HG03139 (cell line): Measurements from ENCODE around the gene CTCFL.
"Not testable (repeated sequence)": the region's sequence is repeated elsewhere in the genome, so short reads cannot be mapped to it uniquely, and the experiment has no call there.

Source experiments
- ATAC-seq: cut with Tn5 transposase; IDR thresholded peaks from one replicate; pipeline ENCODE4 v1.9.1; 2021; ENCODE audit not compliant: unreplicated experiment

CTCFL gene

DNA sequence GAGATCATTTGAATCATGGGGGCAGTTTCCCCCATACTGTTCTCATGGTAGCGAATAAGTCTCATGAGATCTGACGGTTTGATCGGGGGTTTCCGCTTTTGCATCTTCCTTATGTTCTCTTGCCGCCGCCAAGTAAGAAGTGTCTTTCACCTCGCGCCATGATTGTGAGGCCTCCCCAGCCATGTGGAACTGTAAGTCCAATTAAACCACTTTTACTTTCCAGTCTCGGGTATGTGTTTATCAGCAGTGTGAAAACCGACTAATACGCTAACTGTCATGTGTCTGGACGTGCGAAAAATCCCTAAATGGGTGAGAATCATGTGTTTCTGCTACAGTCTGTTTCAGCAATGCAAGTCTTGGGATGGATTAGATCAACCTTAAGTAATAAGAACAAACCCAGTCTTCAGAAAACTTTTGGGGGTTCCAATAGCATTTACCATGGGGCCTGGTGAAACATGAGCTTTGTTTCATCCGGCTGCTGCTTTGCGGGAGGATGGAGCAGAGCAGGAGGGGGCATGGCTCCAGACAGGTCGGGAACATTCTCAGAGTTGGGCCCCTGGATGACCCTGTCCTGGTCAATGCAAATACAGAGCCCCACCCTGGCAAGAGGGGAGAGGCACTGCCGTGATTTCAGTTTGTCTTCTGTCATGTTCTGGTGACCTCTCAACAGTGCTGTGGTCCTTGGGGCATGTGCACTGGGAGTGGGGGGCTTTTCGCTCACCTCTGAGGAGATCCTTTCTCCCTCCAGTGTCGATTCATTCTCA is 41.5 kb downstream of the CTCFL start:
- ATAC-seq: no peak

DNA sequence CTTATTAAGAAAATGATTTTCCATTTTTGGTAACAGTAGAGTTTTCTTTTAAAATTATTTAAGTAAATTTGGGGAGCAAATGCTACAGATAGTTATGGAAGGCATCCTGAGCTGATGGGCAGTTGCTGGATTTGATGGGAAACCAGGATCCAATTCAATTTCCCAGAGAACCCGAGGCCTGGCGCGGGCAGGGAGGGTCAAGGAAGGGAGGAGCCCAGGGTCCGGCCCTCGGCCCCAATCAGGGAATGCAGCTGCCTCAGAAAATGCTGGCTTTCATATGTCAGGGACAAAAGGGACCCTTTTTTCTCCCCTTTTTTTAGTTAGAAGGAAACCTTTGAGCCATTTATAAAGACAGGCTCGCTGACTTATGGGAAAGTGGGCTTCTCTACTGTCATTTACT is 42.1 kb downstream of the CTCFL start:
- no peak for ATAC-seq

DNA sequence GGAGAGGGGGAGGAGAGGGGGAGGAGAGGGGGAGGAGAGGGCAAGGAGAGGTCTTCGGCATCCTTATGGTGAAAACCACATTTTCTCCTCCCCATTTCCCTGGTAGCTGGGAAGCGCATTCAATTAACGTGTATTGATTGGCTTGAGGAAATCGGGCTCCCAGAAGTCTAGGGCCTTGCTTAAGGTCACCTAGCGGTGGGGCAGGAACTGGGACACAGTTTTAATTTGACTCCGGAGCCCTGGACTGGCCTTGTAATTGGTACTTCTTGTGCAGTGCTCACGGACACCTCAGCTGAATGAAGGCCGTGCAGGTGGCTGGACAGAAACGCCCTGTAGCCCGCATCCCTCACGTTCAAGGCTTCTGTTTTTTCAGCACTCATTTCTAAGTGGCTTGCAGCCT is 42.8 kb downstream of the CTCFL start:
- ATAC-seq: no peak

DNA sequence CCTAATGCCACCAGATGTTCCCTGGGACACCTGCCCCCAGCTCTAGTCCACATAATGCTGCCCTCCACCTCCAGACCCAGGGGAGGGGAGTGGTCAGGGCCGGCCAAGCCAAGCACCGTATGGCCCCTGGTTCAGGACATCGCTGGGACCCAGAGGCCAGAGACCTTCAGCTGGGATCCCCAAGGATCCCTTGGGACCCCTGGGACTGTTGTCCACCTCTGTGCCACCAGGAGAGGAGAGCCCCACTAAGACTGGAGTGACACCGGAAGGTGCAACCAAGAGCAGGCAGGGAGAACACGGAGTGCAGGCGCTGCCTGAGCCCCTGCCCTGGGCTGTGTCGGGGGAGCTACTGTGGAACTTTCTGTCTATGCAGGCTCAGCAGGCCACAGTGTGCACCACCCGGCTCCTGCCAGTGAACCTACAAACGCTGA is 43.6 kb downstream of the CTCFL start:
- ATAC-seq: peak; percentile 15

DNA sequence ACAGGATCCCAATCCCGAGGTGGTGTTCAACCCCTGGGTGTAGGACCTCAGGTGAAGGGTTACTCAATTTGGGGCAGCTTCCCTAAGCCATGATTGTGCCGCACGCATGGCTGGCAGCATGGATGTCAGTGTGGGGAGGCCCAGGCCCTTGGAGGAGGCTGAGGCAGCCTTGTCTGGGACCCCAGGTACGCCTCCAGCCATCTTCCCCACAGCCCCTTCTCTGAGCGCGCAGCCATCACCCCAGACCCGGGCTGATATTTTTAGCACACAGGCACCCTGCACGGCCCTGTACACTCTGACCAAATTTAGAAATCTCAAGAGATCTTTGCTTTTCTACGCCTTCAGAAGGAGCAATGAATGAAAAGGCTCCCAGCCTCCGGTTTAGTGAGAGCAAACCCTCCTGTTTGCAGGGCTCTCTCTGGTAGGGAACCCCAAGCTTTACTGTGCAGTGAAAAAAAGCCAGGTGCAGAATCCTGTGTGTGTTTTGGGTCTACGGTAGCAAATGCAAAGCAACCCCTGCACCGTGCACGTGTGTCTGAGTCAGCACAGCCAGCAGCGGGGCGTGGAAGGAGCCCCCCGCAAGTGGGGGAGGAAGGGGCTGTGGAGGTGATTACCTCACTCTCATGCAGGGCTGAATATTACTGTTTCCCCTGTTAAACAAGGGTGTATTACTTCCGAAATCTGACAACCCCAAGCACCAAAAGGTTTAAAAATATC is 44.3 kb downstream of the CTCFL start:
- ATAC-seq: peak; percentile 55

DNA sequence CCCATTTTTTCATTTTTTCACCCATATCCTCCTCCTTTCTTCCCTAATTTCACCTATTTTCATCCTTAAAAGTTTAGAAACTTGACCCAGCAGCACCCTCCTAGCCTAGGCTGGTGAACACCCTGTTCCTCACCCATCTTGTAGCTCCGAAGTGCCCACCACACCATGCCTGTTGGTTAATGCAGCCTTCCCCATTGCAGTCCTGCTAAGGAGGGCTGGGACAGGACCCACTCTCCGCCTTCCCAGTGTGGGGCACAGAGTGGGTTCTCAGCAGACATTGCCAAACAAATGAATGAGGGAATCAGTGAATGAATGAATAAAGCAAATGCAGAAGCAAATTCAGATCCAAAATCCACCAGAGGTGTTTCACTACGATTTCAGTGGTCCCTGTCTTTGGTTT is 45.7 kb downstream of the CTCFL start:
- ATAC-seq: no peak

DNA sequence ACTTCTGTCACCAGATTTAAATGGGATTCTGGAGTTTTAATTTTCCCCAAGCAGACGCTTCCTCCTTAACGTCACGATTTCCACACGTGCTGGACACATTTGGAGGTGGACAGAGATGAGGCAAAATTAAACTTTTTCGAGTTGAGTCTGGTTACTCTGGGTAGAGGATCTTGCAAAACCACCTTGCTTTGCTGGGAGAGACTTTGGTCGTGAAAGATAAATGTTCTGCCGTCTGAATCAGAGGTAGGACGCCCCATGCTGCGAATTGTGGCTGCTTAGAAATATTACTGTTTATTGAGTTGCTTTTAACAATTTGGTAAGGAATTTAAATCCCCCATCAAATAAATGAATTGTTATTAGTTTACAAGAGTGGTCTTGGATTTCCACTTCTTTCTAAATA is 46.8 kb downstream of the CTCFL start:
- ATAC-seq: no peak

DNA sequence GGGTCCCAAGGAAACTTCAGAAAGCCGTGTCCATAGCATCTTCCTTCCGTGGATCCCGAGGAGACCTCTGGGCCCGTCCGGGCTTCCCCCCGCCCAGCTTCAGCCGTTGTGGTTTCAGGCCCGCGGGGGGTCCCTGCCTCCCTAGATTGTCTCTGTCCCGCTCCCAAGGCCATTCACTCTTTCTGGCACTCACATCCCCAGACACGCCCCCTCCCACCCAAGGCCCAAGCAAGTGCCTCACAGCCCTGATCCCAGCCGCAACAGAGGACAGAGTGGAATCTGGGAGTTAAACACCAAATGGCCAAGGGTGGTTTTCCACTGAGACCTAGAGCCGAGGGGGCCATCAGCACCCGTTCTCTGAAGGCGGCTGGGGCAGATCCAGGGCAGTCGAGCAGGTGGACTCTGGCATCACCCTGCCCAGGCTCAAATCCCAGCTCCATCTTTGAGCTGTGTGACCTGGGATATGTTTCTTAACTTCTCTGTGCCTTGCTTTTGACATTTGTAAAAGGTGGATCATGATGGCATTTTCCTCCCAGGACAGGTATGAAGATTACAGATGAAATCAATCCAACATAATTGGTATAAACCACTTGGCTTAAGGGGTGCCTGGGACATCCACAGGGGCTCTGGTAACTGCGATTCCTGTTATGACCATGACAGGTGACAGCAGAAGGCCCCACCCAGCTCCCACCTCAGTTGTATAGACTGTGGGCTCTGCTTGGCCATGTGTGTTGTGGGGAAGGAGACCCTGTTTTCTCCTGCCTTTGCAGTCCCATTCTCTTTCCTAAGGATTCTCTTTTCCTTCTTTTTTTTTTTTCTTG is 48.1 kb downstream of the CTCFL start:
- ATAC-seq: no peak

DNA sequence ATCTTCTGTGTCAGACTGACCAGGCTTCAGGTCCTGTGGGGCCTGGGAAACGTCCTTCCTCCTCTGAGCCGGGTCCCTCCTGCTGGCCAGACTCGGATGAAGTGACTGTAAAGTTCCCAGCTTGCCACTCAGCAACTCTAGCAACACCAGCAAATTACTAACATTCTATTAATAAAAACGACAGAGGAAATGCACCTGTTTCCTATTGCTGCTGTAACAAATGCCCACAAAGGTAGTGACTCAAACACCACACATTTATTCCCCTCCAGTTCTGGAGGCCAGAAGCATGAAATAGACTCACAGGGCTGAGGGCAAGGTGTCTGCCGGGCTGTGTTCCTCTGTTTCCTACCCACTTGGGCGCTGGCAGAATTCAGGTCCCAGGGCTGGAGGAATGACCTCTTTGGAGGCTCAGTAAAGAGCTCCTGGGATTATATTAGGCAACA is 48.8 kb downstream of the CTCFL start:
- ATAC-seq: no peak

DNA sequence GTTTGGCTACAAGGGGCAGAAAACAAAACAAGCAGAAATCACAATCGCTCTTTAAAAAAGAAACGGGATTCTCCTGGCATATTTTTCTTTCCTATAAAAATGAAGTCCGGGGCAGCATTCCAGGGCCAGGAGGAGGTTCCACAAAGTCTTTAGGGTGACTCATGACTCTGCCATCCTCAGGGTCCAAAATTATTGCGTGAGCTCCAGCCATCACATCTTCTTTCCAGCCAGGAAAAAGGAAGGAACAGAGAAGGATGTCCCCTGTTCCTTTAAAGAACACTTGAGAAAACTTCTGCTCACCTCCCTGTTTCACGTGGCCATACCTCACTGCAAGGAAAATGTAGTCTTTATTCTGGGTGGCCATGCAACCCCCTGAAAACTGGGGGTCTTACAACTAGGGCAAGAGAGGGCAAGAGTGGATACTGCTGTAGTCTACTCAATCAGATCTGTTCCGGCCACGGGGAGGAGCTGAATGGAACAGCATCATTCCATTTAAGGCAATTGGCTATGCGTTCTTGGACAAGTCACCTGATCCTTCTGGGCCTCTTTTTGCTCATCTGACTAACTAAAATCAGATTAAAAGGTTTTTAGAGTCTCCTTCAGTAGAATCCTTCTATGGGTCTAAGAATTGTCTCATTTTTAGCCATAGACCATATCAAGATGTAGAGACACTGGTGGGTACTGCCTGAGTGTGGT is 49.4 kb downstream of the CTCFL start:
- ATAC-seq: no peak

DNA sequence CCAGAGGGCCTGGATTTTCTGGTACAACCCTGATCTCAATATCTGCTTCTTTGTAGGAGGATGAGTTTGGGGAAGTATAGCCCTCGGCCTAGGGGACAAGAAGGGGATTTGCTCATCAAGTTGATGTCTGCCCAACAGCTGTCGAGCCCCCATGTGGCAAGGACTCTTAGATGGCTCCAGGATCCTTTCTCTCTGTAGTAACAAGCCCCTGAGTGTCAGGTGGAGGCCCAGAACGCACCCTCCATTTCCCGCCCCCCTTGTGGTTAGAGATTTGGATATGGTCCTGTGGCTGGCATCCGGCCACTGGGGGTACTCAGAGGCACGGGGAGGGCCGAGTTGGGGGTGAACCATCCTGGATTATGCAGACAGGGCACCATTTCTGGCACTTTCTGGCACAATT is 50.1 kb downstream of the CTCFL start:
- no peak for ATAC-seq

DNA sequence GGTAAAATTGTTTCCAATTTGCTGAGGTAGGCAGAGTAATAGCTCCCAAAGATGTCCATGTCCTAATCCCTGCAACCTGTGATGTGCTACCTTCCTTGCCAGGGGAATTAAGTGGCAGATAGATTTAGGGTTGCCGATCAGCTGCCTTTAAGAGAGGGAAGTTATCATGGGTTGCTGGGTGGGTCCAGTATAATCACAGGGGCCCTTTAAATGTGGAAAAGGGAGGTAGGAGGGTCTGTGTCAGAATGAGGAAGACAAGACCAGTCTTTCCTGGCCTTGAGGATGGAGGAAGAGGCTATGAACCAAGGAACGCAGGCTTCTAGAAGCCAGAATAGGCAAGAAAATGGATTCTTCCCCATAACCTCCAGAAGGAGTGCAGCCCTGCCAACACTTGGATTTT is 50.7 kb downstream of the CTCFL start:
- no peak for ATAC-seq

DNA sequence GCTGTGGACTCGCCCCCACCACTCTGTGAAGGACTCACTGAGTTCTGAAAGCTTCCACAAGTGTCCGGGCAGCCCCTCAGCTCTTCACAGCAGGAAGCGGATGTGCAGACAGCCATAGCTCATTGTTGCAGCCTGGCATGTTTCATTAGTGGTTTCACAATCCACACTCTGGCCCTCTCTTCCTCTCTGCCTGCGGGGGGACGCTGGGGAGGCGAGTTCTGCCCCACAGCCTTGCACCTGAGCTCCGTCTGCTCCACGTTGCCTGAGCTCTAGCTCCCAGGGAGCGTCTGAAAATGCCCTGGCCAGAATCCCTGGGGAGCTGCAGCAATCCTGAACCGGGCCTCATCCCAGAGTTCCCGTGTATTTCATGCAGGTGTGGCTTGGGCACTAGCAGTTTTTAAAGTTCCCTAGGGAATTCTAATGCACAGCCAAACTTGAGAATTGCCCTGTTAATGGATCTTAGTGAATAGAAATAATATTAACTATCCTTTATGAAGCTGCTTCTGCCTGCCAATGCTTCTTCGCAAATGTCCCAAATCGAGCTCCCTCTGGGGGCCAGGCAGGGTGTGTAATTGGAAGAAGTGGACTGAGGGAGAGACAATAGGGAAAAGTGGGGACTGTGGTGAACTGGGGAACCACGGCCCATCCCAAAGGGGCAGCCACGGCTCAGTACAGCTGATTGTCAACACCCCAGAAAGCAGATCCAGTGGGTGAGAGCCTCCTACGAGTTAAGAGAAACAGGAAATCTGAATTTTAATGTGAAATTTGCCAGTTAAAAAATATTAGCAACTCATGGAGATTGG is 51.5 kb downstream of the CTCFL start:
- ATAC-seq: peak; percentile 57

DNA sequence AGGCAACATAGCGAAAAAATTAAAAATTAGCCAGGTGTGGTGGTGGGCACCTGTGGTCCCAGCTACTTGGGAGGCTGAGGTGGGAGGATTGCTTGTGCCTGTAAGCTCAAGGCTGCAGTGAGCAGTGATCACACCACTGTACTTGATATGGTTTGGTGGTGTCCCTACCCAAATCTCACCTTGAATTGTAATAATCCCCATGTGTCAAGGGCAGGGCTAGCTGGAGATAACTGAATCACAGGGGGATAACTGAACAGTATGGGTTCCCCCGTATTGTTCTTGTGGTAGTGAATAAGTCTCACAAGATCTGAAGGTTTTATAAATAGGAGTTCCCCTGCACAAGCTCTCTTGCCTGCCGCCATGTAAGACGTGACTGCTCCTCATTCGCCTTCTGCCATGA is 52.5 kb downstream of the CTCFL start:
- not testable (repeated sequence) for ATAC-seq

DNA sequence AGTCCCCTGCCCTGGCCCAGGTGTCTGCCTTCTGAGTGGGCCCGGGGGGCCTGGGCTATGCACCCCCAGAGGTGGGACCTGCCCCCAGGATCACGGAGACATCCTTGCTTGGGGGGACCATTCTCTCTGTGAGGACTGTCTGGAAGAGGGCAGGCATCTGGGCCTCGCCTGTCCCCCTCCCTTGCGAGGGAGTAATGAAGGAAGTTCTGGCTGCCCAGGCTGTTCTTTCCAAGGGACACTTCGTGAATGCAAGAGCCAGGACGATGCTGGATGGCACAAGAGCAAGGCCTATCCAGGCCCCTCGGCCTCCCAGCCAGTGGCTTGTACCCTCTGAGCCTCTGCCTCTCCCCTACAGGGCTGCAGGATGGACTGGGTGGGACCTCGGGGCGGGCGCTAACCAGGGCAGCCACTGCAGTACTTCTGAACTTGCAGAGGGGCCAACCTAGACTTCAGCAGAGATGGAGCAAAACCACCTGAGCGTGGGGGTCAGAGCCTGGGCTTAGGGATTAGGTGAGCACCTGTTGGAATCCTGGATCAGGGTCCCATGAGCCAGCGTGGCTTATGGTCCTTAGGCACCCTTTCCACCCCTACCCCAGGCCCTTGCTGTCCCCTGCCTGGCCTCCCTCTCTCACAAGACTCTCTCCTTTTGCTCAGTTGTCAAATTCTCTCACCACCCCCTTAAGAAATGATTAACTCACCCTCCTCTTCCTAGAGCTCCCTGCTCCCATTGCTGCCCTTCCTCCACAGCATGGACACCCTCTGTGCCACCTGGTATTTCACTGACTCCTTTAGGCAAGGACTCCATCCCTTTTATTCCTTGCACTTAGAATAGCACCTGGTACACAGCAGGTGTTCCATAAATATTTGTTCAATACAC is 53.2 kb downstream of the CTCFL start:
- no peak for ATAC-seq

DNA sequence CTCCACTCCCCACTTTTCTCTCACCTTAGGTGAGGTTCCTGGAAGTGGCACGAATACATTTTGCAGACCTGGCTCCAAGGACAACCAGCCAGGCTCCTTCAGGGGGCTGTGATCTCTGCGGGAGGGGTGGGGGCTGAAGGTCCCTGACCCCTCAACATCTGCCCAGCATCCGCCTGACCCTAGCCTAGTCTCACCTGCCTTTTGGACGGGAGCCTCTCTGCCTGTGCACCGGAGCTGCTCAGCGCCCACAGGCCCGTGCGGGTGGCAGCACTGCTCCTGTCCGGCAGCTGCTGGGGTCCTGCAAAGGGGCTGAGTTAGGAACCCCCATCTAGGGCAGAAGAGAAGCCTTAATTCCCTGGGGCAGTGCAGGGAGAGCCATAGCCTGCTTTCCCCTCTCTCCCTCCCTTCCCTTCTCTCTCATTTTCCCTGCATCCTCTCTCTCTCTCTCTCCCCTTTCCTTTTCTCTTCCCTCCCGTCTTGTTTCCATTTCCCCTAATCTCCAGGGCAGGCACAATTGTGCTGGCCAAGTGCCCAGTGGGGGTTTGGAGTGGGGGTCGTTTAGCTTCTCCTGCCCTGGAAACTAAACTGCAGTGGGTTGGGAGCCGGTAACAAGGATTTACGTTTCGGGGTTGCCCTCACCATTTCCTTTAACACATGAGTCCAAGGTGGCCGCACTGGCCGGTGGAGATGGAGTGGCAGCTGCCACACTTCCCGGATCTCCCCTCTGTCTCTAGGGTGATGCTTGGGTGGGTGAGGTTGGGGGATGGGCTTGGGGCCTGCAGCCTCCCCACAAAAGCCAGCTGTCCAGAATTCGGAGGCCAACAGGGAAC is 54.1 kb downstream of the CTCFL start:
- ATAC-seq: no peak

DNA sequence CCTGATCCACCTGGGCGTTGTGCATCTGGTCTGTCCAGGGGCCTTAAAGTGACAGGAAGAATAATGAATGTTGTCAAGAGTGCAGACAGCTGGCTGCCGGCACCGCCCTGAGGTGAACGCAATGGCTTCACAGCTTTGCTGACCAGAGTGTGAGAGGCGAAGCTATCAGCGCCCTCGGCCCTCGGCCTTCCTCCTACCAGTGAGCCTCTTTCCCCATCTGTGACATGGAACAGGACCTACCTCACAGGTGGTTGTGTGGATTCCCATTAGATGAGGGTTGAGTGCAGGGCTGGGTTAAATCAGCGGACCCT is 54.8 kb downstream of the CTCFL start:
- ATAC-seq: no peak

DNA sequence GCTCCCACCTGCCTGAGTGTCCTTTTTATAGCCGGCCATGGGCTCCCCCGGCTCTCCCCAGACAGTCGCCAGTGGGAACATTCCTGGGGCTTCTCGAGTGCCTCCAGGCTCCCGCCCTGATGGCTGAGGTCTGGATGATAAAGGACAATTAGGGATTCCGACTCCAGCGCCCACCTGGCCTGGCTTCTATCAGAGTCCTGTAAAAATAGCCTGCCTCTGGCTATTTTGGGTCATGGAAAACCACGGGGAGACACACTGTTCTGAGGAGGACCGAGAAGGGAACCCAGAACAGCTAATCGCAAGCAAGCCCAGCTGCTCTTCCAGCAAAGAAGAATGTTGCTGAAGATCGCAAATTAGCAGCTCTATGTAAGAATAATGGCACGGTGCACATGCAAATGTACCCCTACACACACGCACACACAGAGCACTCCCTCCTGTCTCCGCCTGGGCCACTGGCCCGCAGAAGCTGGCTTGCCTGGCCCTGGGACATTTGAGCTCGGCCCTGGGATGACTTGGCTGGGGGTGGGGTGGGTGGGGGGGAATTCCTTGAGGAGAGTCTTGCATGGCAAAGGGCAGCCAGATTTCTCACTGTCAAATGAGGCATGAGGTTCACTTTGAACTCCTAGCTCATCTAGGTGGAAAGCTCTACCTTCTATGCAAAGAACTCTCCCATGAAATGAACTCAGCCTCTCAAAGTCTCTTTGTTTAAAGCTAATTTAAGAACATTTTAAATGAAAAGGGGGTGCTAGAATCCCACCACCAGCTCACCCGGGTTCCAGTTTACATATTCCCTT is 55.3 kb downstream of the CTCFL start:
- no peak for ATAC-seq
